ENCODE results near the gene PC. TPM values are rescaled to one million over a fixed set of nuclear protein-coding genes. Genes with fewer than 3 reads are reported as not detected.

The PC gene
- total RNA-seq, 1 experiment from 2014 or later: 40.5 TPM

DNA sequence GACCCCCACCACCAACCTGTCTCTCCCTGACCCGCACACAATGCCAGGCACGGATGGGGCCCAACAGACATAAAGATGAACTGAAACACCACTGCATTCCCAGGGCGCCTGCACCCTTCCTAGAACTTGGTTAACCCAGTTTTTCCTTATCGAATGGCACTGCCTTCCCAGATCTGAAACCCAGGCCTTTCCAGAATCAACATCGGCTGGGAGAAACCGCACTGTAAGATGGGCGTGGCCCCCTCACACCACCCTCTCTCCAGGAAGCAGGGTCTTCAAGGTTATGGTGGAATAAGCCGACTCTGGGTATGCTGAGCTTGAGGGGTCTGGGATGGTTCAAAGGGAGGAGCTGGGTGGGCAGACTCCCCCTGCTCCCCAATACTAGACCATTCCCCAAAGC is 78.2 kb downstream of the PC start:
- TF ChIP-seq, protein P1, sequence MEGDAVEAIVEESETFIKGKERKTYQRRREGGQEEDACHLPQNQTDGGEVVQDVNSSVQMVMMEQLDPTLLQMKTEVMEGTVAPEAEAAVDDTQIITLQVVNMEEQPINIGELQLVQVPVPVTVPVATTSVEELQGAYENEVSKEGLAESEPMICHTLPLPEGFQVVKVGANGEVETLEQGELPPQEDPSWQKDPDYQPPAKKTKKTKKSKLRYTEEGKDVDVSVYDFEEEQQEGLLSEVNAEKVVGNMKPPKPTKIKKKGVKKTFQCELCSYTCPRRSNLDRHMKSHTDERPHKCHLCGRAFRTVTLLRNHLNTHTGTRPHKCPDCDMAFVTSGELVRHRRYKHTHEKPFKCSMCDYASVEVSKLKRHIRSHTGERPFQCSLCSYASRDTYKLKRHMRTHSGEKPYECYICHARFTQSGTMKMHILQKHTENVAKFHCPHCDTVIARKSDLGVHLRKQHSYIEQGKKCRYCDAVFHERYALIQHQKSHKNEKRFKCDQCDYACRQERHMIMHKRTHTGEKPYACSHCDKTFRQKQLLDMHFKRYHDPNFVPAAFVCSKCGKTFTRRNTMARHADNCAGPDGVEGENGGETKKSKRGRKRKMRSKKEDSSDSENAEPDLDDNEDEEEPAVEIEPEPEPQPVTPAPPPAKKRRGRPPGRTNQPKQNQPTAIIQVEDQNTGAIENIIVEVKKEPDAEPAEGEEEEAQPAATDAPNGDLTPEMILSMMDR (IDR thresholded peaks at IDR 0.05; ENCODE audit: unreplicated experiment): no peak
- Mint-ChIP-seq H3K27ac (ENCODE audit: unreplicated experiment) (no peak overlapping the region), H3K4me1 (ENCODE audit: low read depth, unreplicated experiment) (peaks cover 52% of the 10 kb centered on the region), H3K4me3 (ENCODE audit: low read depth, unreplicated experiment) (no peak overlapping the region), H3K9me3 (ENCODE audit: low read depth, unreplicated experiment) (no peaks in the 10 kb centered on the region), H3K27me3 (ENCODE audit: unreplicated experiment) (peaks cover 7% of the 10 kb centered on the region), H3K36me3 (ENCODE audit: insufficient read depth, unreplicated experiment) (no peaks in the 10 kb centered on the region)
- no peak for DNase-seq
- BruUV-seq (replicated peaks): no TSS peak
- intact Hi-C loops (cut with micrococcal nuclease; ENCODE audit: unreplicated experiment): no loop called here
- CTCF ChIA-PET: no interaction called here

DNA sequence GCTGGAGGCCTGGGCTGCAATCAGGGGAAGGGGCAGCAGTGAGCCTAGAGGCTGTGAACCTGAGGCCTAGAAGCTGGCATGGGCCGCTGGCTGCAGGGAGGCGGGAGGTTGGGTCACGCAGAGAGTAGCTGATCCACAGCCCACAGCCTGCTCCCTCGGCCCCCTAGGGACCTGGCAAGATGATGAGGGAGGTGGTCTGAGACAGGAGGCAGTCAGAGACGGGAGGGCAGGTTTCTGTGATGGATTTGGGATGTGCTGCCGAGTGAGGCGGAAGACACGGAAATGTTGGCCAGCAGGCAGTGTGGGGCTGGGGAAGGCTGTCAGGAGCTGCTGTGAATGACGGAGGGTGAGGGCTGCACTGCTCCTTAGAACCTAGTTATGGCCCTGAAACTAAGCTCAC is 78.6 kb downstream of the PC start:
- no peak overlapping the region for H3K4me3 Mint-ChIP-seq (ENCODE audit: low read depth, unreplicated experiment)

DNA sequence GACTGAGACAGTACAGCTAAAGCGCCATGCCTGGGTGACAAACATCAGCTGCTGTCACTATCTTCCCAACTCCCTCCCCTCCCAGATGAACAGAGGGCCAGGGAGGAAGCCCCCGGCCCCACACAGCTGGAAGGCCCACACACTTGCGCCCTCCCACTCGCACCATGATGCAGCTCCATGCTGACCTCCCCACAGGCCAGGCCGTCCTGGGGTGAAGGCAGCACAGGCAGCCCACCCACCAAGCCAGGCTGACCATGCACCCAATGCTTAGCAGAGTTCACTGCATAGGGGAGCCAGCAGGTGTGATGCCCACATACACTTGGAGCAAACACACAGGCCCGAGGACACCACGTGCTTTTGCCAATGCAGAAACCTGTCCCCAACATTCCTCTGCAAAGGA is 79.2 kb downstream of the PC start:
- no peak for DNase-seq
- H3K36me3 Mint-ChIP-seq (ENCODE audit: insufficient read depth, unreplicated experiment): no peaks in the 10 kb centered on the region
- BruUV-seq (replicated peaks): no TSS peak
- intact Hi-C loops (cut with micrococcal nuclease; ENCODE audit: unreplicated experiment): no loop called here
- H3K27ac Mint-ChIP-seq (ENCODE audit: unreplicated experiment): no peak overlapping the region
- H3K9me3 Mint-ChIP-seq (ENCODE audit: low read depth, unreplicated experiment): no peaks in the 10 kb centered on the region
- peaks cover 53% of the 10 kb centered on the region for H3K4me1 Mint-ChIP-seq (ENCODE audit: low read depth, unreplicated experiment)
- CTCF ChIA-PET: no interaction called here
- no peak overlapping the region for H3K4me3 Mint-ChIP-seq (ENCODE audit: low read depth, unreplicated experiment)
- TF ChIP-seq, protein P1 (IDR thresholded peaks at IDR 0.05; ENCODE audit: unreplicated experiment): no peak
- H3K27me3 Mint-ChIP-seq (ENCODE audit: unreplicated experiment): peaks cover 9% of the 10 kb centered on the region

More for the DNA sequence above, 78.6 kb downstream of the PC start:
- Mint-ChIP-seq H3K36me3 (ENCODE audit: insufficient read depth, unreplicated experiment) (no peaks in the 10 kb centered on the region), H3K27me3 (ENCODE audit: unreplicated experiment) (peaks cover 9% of the 10 kb centered on the region), H3K4me1 (ENCODE audit: low read depth, unreplicated experiment) (peaks cover 53% of the 10 kb centered on the region), H3K9me3 (ENCODE audit: low read depth, unreplicated experiment) (no peaks in the 10 kb centered on the region), H3K27ac (ENCODE audit: unreplicated experiment) (no peak overlapping the region)
- CTCF ChIA-PET: no interaction called here
- no TSS peak for BruUV-seq (replicated peaks)
- intact Hi-C loops (cut with micrococcal nuclease; ENCODE audit: unreplicated experiment): no loop called here
- no peak for DNase-seq
- TF ChIP-seq, protein P1 (IDR thresholded peaks at IDR 0.05; ENCODE audit: unreplicated experiment): no peak

DNA sequence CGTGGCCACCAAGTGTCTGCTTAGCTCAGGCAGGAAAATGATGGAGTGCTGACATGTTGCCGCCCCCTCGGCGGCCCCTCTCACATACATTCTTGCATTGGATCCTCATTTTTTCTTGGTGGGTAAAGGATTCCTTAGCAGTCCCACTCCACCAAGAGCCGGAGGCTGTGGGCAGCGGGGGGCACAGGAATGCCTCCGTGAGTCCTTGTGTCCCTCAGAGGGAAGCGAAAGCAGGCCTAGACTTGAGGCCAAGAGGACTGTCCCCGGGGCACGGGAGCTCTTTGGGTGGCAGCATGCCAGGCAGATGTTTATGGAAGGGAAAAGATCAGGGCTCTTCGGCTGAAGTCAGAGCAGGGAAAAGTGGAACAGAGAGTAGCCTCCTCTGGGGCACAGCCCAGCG is 79.7 kb downstream of the PC start:
- TF ChIP-seq, protein P1 (IDR thresholded peaks at IDR 0.05; ENCODE audit: unreplicated experiment): no peak
- CTCF ChIA-PET: no interaction called here
- no peak for DNase-seq
- Mint-ChIP-seq H3K27ac (ENCODE audit: unreplicated experiment) (no peak overlapping the region), H3K4me3 (ENCODE audit: low read depth, unreplicated experiment) (no peak overlapping the region), H3K27me3 (ENCODE audit: unreplicated experiment) (peaks cover 9% of the 10 kb centered on the region), H3K9me3 (ENCODE audit: low read depth, unreplicated experiment) (no peaks in the 10 kb centered on the region), H3K36me3 (ENCODE audit: insufficient read depth, unreplicated experiment) (no peaks in the 10 kb centered on the region), H3K4me1 (ENCODE audit: low read depth, unreplicated experiment) (peaks cover 50% of the 10 kb centered on the region)
- no TSS peak for BruUV-seq (replicated peaks)
- intact Hi-C loops (cut with micrococcal nuclease; ENCODE audit: unreplicated experiment): no loop called here

Data from Calu3 (cell line).